HUDEP-2 (cell line): Measurements from ENCODE around the gene TSC2.
"Not testable (repeated sequence)": the region's sequence is repeated elsewhere in the genome, so short reads cannot be mapped to it uniquely, and the experiment has no call there.

ENCODE experiments used
- DNase-seq, 76 experiments: peaks; one replicate each; lab custom pipeline; 2025; ENCODE audit not compliant: unreplicated experiment in 76 of 76; lab: John Stamatoyannopoulos, UW

TSC2 gene

DNA sequence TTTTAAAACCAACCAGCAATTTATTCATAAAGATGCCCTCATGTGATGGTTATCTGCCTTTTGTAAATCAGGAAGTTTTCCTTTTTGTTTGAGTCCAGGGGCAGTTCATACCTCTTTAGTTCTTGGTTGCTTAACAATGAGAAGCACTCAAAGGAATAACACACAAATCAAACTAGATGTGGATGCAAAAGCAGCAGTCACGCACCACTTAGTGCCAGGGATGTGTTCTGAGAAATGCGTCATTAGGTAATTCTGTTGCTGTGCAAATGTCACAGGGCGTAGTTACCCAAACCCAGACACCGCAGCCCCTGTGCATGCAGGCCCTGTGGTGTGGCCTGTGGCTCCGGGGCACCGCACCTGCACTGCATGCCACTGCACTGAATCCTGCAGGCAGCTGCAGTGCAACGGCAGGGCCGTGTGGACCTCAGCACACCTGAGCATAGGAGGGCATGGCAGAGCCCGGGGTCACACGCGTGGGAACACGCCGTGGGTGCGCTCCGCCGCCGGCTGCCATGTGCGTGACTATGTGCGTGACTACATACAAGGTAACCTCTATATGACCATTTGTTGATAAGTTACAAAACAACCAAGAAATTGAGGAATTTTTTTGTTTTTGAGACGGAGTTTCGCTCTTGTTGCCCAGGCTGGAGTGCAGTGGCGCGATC is 48.3 kb downstream of the TSC2 start:
- DNase-seq: no peak

DNA sequence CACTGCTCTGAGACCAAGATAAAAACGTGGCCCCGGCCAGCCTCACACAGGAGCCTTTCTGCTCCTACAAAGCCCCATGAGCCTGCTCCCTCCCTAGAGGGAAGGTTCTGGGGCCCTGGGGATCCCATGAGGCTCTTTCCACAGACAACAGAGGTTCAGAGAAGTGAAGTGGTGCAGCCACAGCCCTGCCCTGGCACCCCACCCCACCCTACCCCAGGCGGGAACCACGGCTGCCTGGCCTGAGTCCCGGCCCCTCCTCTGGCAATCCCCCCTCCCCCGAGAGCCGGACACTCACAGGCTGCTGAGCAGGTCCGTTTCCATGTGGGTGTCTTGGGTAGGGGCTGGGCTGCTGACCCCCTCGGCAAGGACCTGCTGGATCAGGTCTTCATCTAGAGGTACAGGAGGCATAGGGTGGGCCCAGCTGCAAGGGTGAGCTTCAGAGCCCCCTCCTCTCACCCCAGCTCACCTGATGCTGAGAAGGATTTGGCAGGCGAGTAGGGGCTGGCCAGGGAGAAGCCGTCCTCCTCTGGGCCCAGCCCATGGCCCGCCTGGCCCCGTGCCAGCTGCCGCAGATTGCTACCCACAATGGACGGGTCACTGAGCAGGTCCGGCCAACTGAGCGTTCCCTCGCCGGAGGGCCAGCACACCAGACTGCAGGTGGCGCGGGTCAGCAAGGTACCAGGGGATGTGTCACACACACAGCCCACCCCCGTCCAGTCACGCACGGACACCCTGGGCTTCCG is 49.2 kb downstream of the TSC2 start:
- DNase-seq: no peak

DNA sequence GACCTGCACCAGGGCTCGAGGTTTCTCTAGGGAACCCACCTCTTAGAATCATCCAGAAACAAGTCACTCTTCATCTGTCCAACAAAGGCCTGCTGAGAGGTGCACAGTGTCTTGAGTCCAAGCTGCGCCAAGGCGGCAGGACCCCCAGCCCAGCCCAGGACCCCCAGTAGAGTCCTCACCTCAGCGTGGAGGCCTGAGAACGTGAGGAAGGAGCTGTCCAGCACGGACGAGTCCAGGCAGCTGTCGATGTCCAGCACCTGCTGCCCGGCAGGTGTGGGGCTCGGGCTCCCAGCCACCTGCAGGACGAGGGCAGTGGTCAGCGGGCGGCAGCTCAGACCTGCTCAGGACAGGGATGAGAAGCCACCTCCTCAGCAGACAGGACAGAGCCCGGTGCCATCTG is 49.9 kb downstream of the TSC2 start:
- not testable (repeated sequence) for DNase-seq

DNA sequence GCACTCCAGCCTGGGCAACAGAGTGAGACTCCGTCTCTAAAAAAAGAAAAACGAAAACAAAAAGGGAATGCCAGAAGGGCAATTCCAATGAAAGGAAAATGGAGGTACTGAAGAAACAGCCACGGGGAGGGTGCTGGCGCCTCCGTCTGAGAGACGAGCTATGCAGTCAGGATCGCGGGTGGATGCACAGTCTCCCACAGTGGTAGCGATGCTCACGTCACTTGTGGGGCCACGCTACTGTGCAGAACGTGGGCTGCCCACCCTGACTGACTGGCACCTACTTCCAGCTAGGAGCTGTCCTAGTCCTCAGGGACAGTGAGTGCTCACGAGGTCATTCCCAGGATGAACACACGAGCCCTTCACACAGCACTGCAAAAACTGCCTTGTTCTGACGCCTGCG is 53.8 kb downstream of the TSC2 start:
- not testable (repeated sequence) for DNase-seq

DNA sequence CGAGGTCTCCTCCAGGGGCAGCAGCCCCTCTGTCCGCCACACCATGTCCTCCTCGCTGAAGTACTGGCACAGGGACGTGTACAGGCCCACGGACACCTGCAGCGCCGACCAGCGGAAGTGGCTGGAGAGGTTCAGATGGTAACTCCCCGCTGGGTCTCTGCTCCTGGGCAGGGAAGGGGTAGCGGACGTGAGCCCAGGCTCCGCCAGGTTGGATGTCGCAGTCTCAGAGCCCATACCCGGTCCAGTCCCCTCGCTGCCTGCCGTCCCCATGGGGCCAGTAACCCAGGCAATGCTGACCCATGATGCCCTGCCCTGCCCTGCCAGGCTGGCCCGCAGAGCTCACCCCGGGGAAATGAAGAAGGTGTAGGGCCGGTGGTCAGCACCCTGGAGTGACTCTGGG is 54.7 kb downstream of the TSC2 start:
- no peak for DNase-seq

DNA sequence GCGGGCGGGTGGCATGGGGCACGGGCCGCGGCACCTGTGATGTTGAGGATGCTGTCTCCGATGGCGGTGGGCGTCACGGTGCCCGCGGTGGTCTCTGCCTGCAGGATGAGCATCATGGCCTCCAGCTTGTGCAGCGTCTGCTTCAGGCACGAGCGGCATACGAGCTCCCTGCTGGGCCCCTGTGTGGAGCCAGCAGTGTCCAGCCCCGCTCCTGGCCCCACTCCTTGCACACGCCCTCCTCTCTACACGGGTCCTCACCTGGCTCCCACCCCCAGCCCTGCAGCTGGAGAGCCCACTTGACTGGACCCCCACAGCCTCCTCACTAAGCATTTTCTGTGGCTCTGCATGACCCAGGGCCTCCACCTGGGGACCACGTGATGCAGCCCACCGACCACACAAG is 56.7 kb downstream of the TSC2 start:
- not testable (repeated sequence) for DNase-seq

DNA sequence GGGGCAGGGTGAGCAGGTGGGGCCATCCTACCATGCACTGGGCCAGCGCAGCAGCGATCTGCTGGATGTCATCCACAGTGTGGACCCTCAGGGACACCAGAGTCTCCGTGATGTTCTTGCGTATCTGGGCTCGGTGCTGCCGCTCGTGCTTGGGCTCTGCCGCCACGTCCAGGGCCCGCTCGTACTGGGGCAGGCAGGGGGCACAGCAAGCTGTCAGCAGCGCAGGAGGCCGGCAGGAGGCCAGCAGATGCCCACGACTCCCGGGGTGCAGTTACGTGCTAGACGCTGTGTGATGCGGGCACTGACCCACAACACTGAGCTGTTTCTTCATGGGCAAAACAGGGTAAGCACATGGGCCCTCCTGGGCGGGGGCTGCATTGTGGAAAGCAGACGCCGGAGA is 57.5 kb downstream of the TSC2 start:
- DNase-seq: not testable (repeated sequence)

DNA sequence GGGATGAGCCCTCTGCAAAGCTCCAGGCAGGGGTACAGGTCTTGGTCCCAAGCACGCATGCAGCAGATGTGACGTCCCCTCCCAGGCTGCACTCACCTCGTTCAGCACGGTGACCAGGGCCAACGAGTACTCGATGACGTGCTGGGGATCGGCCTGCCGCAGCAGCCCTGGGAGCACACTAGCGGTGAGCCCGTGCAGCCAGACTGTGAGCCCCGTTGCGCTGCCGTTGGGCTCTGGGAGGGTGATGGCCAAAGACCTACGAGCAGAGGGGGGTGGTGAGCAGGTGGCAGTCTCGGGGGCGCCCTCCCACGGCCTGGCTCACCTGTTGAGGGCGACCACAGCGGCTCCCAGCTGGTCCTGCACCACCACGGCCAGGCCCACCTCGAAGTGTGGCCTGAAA is 58.0 kb downstream of the TSC2 start:
- DNase-seq: not testable (repeated sequence)

DNA sequence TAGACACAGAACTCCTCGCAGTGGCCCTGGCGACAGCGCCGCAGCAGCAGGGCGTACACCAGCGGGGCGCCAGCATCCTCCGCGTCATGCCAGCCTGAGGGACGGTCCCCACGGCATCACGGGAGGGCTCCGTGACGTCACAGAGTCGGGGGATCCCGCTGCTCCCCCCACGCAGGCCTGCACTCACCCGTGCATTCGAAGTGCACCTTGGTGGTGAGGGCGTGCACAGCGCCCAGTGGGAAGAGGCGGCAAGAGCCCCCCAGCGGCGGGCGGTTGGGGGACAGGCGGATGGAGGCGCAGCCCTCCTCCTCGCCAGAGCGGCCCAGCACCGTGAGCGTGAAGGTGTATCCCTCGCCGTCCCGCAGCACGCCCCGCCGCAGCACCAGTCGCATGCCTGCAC is 58.4 kb downstream of the TSC2 start:
- DNase-seq: not testable (repeated sequence)

DNA sequence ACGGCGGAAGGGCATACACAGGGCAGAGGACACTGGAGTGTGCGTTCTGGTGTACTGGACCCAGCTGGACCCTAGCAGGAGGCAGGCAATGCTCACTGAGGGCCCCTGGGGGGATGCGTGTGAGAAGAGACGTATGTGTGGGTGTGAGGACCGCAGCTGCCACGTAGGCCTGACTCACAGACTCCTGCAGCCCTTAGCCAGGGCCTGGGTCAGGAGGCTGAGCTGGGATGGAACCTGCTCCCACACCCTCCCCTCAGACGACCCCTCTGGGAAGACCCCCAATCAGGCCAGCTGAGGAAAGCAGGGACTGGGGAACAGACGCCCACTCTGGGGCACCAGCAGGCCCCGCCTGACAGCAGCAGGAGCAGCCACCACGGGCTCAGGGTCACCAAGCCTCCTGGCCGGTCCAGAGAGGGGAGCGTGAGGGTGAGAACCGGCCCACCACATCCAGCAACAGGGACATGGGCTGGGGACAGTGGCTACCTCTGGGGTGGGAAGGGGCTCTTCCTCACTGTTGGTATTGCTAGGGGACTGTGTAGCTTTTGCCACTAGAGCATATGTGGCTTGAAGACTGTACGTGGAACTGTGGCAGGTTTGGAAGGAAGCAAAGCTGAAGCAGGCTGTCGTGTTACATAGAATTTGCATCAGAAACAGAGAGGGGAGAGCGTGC is 59.5 kb downstream of the TSC2 start:
- DNase-seq: not testable (repeated sequence)

DNA sequence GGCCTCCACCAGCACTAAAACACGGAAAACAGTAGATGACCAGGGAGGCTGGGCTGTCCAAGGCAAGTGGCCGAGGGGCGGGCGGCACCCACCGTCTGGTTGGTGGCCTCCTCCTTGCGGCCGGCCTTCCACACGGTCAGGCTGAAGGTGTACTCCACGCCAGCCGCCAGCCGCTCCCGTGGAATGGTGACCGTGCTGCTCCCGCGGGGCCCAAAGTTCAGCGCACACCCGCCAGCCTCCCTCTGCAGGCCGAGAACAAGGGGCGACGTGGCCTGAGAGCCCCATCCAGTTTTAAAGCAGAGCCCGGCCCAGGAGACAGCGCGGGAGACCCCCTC is 60.0 kb downstream of the TSC2 start:
- DNase-seq: not testable (repeated sequence)

DNA sequence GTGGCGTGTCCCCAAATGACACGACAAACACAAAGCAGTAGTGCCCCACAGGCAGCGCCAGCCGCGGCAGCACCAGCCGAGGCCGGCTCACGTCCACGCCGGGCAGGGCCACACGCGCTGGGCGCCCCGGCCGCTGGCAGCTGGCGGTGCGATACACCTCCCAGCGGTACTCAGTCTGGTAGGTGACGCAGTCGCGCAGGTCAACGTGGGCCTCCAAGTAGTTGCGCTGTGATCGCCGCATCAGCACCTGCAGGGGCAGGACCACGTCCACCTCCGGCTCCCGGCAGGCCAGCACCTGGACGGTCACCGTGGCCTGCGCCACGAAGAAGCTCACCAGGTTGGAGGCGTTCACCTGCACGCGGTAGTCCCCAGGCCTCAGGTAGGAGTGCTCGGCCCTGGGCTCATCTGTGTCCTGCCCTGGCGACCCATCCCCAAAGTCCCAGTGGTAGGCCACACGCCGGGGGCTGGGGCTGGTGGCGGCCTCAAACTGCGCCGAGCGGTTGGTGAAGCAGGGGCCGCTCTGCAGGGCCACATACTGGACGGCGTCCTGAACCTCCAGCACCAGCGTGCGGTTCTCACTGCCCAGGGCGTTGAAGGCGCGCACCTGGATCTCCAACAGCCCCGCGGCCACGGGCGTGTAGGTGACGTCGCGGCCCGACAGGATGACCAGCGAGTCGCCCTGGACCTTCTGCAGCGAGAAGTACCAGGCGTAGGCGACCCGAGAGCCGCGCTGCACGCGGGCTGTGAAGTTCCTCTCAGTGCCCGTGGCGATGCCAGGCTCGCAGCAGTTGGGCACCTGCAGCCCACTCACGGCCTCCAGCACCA is 60.9 kb downstream of the TSC2 start:
- DNase-seq: not testable (repeated sequence)

DNA sequence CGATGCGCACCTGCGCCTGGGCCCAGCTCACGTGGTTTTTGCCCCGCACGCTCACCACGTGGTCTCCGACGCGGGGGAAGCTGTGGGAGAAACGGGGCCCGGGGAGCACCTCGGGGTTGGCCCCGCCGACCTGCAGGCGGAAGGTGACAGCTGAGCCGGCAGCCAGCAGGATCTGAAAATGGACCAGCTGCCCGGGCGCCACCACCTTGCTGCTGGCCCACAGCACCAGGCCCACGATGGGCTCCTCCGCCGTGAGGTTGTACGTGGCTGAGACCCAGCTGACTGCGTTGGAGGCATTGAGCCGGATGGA is 61.4 kb downstream of the TSC2 start:
- DNase-seq: not testable (repeated sequence)

DNA sequence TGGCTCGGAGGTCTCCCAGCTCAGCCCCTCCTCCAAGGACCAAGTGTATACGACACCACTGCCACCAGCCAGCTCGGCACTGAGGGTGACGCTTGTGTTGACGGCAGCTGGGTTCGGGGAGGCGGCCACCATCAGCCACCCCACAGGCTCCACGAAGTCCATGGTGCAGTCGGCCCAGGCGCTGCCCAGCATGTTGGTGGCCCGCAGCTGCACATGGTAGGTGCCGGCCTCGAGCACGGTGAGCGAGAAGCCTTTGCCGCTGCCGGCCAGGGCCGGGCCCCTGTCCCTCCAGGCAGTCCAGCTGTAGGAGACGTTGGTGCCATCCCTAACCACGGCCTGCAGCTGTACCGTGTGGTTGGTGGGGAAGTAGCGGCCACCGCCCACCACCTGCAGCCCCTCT is 62.1 kb downstream of the TSC2 start:
- DNase-seq: not testable (repeated sequence)

DNA sequence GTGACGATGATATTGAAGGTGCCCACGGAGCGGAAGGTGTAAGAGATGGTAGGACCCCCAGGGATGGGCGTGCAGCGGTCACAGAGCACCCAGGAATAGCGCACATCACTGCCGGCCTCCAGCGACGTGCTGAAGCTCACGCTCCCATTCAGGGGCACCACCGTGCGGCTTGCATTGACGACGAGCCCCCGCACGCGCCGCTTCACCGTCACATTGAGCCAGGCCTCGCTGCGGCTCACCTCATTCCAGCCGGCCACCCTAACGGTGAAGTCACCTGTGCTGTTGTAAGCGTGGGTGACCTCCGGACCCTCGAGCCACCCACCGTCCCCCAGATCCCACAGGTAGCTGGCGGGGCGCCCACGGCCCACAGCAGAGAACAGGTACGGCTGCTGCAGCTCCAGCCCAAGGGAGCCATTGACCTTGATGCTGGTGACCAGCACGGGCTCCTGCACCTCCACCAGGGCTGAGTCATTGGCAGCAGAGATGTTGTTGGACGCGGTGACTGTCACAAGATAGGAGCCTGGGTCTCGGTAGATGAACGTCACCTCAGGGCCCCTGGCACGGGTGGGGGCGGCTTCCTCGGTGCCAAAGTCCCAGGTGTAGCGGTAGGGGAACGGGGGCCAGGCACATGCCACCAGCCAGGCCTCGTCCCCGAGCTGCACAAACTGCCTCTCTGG is 62.7 kb downstream of the TSC2 start:
- DNase-seq: not testable (repeated sequence)

DNA sequence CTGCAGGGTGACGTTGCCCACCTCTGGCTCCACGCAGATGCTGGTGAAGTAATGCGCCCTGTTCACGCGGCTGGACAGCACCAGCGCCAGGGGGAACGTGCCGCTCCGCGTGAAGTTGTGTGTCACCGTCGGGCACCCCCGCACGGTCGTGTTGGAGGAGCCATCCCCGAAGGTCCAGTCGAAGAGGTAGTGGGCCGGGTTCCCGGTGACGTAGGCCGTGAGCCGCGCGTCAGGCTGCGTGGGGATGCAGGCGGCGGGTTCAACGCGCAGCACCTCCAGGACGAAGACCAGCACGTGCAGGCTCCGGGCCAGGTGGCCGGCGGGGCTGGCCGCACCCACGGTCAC is 63.2 kb downstream of the TSC2 start:
- not testable (repeated sequence) for DNase-seq

DNA sequence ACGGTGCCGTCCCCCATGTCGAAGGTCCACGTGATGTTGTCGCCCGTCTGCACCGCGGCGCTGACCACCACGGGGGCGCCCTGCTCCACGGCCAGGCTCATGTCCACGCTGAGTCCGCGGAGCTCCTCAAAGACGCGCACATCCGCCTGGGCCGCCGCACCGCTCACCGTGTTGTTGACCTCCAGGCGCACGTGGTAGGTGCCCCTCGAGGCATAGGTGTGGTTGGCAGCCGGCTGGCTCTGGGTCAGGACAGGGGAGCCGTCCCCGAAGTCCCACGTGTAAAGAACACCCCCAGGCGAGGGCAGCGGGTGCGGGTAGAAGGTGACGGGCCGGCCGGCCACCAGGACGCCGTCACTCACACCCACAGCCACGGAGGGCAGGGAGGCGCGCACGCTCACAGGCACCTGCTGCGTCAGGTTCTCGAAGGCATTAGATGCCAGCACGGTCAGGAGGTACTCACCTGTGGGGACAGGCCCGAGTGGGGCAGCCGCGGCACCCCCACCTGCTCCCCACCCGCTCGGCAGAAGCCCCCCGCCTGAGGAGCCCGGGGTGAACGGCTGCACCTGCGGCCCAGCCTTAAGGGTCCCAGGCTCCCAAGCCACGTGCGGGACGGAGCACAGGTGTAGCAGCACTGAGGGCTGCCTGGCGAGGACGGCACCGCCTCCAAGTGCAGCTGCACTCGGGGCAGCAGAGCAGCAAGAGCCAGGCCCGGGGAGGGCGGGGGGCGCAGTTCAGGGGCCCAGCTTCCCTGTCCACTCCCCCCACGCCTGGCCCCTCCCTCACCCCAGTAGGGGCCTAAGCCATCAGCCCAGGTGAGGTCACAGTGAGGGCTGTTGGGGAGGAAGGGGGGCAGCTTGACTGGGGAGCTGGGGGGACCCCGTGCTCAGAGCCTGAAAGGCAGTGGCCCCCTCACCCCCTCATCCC is 63.9 kb downstream of the TSC2 start:
- DNase-seq: not testable (repeated sequence)

DNA sequence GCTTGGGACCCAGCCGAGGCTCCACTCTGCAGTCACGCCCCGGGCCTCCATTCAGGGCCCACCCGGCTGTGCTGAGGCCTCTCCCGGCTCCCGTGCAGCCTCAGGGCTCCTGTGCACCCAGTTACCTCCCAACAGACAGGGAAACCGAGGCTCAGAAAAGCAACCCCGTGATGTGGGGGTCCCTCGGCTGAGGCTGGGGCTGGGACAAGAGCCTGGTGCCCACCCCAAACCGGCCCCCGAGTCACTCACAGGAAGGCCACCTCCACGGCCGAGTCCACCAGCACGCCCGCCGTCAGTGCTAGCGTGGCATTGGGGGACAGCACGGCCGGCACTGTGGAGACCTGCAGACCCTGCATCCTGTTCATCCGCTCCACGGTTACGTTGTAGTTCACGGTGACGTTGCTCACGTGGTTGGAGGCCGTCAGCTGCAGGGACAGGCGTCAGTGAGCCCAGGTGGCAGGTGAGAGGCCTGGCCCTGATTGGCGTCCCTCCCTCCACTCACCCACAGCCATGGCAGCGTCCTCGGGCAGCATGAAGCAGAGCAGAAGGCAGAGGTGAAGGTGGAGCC is 64.8 kb downstream of the TSC2 start:
- not testable (repeated sequence) for DNase-seq

DNA sequence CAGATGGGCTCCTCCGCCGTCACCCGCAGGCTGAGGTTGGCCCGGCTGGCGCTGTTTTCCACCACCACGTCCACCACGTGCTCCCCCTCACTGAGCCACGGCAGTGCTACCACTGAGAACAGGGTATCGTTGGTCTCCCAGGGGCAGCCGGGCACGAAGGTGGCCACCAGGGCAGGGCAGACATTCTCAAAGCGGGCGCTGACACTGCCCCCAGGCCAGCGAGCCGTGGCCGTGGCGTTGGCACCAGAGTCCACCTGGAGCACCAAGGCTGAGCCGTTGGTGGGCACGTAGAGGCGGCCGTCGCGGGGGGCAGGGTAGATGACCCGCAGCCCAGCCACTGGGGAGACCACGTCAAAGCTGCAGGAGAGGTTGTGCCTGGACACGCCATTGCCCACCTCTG is 66.4 kb downstream of the TSC2 start:
- not testable (repeated sequence) for DNase-seq
